A549 treated with ZK216348 at 1 μM for 4 hours (cell line): ENCODE measurements around the gene CASP3. TPM values are rescaled to one million over a fixed set of nuclear protein-coding genes. Genes with fewer than 3 reads are reported as not detected.

Source experiments
- total RNA-seq: library from RNA; stranded (reverse); fragments of 200-300 nt; extraction: Qiagen RNA extraction; gene quantifications from 5 replicates; pipeline ENCODE4 v1.2.3, GENCODE V29; 2022; ENCODE audit warnings: low read depth

The CASP3 gene
- total RNA-seq = 15.2 to 28.7 TPM (median 19.5 TPM) in 5 replicates

GRCh38 chr4:184649026-184649970 is at the start of gene CASP3, which contains the start of gene PRIMPOL:
TSS of gene CASP3 (minus strand) at chr4:184649447. CDS start at chr4:184638453, 10,994 bp downstream.
TSS of gene PRIMPOL (plus strand) at chr4:184649738. CDS start at chr4:184657141, 7,403 bp downstream.

Other genes starting within 250 kb of the CASP3 start
- 8.9 to 11.9 TPM (median 11.0 TPM) in 5 replicates for gene IRF2, start 174.9 kb downstream of the CASP3 start, total RNA-seq
- 5.1 to 9.8 TPM (median 6.1 TPM) in 5 replicates for gene PRIMPOL, start 291 bp upstream of the CASP3 start, total RNA-seq
- 22.4 to 30.3 TPM (median 23.7 TPM) in 5 replicates for gene CENPU, start 84.6 kb upstream of the CASP3 start, total RNA-seq
- 16.3 to 21.8 TPM (median 20.5 TPM) in 5 replicates for gene ACSL1, start 176.5 kb upstream of the CASP3 start, total RNA-seq